ENCODE results near the gene WDR7.

Gene WDR7

DNA sequence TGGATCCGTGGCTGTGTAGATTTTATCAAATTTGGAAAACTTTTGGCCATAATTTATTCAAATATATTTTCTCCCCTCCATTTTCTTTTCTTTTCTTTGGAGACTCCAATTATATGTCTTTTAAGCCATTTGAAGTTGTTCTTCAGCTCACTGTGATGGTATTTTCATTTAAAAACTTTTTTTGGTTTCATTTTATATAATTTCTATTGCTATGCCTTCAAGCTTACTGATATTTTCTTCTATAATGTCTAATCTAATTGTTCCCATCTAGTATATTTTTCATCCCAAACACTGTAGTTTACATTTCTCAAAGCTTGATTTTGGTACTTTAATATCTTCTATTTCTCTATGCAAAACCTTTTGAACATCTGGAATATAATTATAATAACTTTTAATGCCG lies 72.5 kb downstream of the WDR7 start:
- no peak for DNase-seq

DNA sequence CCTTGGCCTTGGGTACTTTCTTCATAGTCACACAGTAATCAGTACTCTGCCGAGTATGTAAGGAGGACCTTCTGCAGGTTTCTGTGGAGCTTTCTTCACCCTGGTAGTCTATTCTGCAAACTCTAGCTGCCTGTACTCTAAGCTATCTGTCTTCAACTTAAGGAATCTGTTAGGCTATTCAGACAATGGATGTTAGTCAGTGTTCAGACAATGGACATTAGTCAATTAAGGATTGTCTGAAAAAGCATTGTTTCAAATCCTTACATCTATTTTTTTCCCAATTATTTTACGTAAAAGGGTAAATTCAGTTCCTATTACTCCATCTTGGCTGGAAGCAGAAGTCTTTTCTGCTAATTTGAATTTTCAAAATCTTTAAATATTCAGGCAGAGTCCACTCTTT lies 75.7 kb downstream of the WDR7 start:
- no peak for DNase-seq

DNA sequence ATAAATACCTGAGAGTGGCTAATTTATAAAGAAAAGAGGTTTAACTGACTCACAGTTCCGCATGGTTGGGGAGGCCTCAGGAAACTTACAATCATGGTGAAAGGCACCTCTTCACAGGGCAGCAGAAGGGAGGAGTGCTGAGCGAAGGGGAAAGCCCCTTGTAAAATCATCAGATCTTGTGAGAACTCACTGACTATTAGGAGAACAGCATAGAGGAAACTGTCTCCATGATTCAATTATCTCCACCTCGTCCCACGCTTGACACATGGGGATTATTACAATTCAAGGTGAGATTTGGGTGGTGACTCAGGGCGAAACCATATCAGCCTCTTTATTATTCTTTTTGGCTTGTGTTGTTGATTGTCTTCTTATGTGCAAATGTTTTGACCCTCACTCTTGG lies 76.2 kb downstream of the WDR7 start:
- no peak for DNase-seq

DNA sequence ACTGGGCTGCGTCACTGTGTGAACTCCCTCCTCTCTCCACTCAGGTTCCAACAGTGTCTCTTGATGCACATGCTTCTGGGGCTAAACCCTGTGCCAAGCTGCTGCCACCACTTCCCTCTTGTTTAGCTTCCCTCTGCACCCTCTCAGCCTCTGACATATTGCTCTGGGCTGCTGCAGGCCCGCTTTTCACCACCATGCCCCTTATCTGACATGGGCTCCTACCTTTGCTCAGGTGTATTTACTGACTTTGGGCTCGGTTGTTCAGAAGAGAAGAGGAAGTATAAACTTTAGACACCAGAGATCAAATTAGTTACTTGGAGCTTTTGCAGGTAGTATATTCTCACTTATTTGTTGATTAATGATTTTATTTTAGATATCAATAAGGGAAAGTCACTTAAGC lies 77.6 kb downstream of the WDR7 start:
- no peak for DNase-seq

DNA sequence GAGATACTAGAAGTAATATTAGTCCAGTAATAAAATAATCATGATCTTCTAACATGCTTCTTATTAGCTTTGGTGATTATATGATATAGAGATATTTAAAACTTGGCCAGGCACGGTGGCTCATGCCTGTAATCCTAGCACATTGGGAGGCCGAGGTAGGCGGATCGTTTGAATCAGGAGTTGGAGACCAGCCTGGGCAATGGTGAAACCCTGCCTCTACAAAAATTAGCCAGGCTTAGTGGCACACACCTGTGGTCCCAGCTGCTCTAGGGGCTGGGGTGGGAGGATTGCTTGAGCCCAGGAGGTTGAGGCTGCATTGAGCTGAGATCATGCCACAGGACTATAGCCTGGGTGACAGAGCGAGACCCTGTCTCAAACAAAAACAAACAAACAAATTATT lies 87.0 kb downstream of the WDR7 start:
- no peak for DNase-seq

DNA sequence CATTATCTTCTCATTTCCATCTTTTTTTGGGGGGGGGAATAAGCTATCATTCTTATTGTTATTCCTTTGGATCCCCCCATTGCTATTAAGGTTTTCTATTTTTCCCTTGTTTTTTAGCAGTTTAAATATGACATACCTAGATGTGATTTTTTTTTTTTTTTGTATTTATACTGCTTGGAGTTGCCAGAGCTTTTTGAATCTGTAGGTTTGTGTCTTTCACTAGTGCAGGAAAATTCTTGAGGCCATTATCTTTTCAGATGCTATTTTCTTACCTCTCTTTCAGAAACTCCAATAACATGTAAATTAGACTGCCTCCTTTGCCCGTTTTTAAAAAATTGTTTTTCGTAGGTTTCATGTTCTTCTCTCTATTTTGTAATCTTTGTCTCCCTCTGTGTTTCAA lies 88.6 kb downstream of the WDR7 start:
- DNase-seq = no peak

DNA sequence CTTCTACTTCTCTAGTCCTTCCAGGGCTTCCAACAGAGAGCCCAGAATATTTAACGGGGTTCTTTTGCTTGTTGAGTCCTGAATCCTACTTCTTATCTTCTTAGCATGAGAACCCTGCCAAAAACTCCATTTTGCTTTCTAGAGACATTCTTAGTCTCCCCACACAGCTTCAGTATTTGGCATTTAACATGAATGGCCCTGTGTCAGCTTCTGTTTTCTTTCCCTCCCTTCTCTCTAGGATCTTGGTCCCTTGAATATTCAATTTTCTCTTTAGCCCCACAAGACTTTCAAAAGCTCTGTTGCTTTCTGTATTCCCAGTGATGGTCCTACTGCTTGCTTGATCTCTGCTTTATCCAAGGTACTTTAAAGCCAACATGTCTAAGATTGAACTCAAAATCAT lies 89.5 kb downstream of the WDR7 start:
- no peak for DNase-seq

DNA sequence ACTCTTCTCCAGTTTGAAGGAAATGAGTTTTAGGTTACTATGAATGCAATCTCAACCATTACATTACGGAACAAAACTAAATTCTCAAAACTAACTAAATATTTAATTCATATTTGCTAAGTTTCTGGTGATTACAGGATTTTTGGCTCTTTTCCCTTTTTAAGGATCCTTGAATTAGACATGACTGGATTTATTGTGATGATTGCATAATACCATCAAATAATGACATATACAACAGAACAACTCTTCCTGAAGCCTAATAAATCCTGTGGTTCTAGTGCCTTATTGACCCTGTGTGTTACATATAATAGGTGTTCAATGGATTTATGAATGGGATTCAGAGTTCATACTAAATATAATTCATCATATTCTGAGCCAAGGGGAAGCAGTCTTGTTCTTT lies 90.5 kb downstream of the WDR7 start:
- DNase-seq = no peak

DNA sequence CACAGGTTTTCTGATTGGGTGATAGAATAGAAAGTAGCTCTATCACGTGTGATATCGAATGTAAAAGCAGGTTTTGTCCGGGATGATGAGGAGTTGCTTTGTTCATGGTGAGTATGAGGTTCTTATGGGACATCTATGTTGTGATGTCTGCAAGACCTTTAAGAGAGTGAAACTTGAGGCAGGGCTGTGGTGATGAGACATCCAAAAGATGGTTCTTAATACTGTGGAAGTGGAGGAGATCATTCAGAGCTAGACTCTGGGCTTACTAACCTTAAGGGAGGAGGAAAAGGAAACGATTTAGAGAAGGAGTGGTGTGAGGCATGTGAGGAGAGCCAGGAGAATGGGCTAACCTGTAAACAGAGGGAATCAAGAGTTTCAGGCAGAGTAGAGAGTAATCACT lies 92.0 kb downstream of the WDR7 start:
- no peak for DNase-seq

DNA sequence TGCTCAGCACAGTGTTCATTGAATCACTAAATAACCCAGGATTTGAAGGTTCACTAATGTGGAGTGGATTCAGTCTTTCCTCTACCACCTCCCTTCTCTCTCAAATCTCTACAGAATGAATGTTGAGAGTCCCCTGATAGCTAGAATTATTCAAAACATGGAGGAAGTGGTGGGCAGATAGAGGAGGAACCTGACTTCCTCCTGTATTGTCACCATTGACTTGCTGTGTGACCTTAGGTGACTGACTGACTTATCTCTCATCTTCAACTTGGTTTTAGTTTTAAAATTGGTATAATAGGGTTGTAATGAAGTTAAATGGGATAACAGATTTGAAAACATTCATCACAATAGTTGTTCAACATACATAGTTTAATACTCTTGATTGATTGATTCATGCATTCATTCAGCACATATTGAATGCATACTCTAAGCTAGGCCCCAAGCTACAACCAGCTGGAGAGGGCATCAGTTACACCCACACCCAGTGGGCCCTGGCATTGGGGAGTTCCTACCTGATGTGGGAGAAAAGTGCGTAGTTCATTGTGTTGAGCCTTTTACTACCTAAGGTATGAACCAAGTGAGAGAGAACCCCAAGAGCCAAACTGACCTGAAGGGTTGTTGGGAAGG lies 96.0 kb downstream of the WDR7 start:
- peak; percentile 13 to 23 for DNase-seq

DNA sequence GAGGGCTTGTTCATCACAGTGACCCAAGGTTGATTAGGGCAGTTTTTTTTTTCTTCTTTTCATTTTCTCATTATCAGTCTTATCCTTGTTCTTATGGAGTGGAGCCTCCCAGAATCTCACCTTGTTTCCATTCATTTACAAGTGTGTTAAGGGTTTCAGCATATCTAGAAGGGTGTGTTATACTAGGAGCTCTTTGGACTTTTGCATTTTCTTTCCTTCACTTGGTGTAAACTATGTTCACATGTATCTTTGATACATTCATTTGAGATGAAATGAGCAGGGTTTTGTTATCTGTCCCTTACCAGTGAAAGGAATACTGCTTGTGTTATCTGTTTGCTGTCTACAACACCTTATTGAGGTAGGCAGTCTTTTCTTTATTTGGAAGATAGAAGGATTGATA lies 96.7 kb downstream of the WDR7 start:
- no peak for DNase-seq

DNA sequence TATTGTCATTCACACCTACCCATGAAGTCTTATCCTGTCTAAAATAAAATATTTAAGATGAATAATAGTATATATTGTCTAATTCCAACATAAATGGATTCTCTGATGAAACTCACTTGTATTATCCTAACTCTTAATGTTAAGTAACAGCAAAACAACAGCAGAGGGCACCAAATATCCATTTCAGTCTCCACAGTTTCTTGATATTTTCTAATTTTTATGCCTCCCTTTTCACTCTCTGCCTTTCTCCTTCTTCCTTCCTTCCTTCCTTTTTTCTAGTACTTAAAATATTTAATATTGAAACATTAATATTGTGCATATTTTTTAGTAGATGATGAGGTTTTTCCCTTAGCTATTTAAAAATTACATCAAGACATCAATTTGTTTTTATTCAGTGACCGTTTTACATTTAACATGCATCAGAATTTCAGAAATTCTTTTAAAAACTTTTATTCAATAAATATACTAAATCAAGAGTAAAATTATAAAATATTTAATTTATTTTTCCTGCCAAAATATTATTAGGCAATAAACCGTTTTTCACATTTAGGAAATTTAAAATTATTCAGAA lies 97.6 kb downstream of the WDR7 start:
- DNase-seq = peak; percentile 37 to 51

DNA sequence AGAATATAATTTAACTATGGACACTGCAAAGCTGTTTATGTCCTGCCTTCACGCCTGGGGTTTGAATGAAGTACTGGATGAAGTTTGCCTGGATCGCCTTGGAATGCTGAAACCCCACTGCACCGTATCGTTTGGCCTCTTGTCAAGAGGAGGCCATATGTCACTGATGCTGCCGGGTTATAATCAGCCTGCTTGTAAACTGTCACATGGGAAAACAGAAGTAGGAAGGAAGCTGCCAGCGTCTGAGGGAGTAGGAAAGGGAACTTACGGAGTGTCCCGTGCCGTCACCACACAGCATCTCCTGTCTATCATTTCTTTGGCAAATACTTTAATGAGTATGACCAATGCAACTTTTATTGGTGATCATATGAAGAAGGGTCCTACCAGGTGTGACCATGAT lies 105.8 kb downstream of the WDR7 start:
- peak; percentile 78 to 84 for DNase-seq

DNA sequence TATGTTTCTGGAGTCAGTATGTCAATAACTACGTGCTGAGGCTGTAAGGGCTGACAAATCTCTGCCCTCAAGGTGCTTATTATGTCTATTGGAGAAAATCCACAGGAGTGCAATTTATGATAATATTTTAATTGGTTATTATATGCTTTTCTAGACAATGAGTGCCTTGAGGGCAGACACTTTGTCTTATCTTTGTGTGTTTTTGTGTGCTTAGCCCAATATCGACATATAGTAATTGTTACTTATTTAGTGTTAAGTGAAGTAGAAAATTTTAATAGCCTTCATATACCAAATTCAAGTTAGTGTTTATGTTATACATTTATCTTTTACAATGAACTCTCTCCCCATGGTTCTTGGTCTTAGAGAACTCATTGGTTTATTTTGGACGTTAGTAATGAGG lies 118.9 kb downstream of the WDR7 start:
- DNase-seq = no peak

DNA sequence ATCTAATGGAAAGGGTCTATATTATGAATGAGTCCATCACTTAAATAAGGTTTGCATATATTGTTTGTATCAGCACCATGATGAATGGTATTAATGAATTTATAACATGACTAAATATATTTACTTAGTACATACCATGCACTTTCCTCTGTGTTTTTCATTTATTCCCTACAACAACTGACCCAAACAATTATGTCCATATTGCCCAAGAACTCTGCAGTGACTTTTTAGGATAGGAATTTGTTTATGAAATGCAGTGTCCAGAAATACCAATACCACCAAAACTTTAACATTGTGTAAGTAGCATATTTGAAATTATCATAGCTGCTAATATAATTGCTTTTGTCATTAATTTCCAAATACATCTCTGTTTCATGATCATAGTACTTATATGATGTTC lies 119.7 kb downstream of the WDR7 start:
- no peak for DNase-seq

DNA sequence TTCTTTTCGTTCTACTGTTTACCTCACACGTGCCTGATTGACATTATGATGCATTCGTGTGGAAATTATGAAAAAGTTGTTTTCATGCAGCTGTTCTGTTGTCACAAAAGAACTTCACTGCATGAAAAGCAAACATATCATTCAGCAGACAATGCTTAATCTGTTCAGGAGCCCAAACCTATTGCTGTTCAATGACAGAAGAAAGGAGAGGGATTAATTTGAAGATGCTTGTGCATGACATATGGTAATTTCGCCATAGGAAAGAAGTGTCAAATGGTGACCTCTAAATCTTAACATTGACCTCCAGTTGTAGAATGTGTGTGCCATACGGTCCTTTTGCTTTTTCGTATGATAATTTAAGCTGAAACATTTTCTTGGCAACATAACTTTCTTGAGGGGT lies 124.5 kb downstream of the WDR7 start:
- DNase-seq = no peak

DNA sequence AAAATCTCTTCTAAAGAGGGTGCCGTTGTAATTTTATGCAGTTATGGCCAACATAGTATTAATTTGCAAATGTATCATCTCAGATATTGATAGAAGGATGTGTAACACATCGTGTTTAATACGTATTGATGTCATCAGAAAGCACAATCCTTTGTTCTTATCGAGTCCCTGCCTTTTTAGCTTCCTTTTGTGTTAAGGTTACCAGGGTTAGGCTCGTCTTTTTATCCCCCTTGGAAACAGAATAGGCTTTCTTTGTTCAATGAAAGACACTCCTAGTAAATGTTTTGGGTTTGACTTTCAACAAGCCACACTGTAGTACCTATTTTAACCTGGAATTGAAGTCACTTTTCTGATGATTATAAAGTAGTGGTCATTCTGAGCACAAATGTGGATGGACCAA lies 136.2 kb downstream of the WDR7 start:
- no peak for DNase-seq

DNA sequence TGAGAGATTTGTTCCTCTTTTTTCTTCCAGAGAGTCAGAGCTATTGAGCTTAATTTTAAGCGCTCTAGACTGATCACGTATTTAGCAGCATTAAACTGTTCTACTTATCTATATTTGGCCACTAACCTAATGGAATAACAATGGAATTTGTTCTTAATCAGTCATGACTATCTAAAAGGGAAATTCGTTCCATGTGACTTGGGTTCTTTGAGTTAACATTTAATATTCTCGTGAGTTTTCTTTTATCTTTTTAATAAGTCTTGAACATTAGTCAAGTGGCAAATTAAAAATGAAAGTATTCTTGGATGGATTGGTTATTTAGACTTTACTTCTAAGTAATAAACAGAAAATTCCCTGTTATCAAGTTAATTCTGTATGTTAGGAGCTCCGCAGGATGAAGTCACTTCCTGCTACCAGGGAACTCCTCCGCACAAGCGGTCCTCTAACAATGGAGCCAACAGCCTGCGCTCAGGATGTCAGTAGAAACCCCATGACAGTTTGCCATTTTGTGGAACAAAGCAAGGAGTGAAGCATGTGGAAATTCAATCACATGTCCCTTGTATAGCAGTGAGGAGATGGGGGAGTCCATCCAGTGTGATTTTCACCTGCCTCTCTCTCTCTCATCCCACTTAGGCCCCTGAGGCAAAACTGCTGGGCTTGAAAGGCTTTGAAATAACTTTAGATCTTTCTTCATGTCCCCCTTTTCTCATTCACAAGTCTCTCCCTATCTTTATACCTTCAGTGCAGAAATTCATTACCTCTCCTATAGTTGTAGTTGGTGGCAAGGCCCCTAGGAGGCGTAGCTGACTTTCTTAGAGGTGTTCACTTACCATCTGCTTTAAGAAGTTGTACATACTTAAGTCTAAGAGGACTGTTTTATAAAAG lies 138.1 kb downstream of the WDR7 start:
- peak; percentile 23 to 42 for DNase-seq

DNA sequence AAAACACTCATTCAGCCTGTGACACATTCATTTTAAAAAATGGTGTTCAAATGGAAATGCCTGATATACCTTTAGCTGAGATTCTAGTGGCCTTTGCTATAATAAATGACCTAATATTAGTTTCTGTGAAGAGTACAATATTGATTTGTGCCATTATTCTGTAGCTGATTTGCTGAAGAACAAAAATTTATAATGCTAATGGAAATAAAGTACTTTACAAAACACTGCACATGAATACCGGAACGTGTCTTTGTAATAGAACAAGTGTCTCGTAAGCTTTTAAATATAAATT lies 138.7 kb downstream of the WDR7 start:
- DNase-seq = no peak

DNA sequence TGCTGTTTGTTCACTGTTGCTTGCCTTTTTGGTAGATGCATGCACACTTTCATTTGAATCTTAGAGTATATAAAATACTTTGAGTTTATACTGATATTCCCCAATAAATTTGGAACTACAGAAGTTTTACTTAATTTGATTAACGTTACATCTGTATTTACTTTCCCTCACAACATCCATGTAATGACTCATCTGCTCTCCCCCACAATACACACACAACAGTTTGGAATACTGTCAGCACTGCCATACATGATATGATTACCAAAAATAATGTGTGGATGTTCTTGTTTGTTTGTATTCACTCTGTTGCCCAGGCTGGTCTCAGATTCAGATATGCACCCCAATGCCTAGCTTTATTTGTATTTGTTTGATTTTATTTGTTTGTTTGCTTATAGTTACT lies 144.2 kb downstream of the WDR7 start:
- no peak for DNase-seq

DNA sequence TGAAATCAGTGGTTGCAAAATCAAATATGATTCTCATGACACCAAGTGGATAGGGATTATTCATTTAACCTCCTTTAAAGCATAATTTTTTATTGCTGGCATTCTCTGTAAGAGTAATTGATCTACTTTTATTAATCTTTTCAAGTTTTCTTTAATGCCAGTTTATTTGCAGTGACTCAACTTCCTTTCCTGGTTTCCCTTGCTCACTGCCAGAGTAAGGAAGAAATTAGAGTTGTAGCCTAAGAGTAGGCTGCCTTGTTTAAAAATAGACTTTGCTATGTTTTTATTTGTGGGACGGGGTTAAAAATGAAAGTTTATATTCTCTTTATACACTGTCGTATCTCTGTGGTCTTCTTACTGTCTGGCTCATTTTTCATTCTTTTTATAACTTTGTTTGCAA lies 148.6 kb downstream of the WDR7 start:
- no peak for DNase-seq

DNA sequence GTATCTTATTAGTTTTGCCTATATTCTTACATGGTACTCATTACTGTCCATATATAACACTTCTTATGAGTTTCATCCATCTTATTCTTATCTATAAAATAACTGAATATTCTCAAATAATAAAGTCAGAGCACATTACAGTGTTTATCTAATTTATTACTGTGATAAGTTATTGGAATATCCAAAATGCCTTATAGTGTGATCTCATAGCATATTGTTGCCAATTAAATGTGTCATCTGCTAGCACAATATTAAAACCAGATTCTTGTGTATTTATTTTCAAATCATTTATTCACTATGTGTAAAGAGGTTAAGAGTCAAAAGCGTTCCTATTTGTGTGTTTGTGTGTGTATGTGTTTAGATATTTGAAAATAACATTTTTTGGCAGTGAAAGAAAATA lies 151.9 kb downstream of the WDR7 start:
- DNase-seq = no peak

DNA sequence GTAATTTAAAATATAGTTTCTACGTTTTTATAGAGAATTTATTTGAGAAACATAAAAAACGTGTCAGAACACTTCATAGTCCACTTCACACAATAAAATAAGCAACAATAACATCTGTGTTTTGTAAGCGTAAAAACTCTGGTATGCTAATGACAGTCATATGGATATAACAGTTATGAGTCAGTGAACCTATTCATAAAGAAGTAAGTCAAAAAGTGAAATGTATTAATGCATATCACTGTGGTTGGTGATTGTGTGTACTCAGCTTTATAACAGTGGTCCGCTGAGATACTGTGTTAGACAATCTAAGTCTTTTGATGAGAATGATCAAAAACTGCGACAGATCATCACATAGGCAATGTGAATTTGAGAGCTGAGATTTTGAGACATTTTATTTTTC lies 153.2 kb downstream of the WDR7 start:
- DNase-seq = no peak

DNA sequence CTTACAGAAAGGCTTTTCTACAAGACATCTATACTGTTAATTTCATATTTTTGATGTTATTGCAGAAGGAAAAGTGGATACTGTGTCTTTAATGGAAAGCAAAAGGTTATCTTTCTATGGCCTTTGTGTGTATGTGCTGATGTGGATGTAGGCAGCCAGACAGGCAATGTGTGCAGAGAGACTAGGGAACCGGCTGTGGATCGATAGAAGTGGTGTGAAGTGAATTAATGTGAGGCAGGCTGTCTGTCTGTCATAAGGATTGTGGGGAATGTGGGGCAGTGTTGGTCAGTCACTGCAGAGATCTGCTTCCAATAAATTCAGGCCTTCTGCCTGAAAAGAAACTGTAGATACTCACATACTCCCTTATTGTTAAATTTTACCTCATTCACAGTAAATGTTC lies 156.7 kb downstream of the WDR7 start:
- no peak for DNase-seq

DNA sequence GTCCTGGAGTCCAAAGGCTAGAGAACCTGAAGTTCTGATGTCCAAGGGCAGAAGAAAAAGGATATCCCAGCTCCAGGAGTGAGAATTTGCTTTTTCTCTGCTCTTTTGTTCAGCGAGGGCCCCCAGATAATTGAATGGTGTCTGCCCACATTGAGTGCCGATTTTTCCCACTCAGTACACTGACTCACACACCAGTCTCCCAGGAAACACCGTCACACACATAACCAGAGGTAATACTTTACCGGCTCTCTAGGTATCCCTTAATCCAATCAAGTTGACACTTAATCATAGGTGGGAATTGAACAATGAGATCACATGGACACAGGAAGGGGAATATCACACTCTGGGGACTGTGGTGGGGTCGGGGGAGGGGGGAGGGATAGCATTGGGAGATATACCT lies 161.5 kb downstream of the WDR7 start:
- no peak for DNase-seq

Measured in inflammatory macrophage (primary cell).